Measurements from ENCODE around the gene CLCN6. TPM values are rescaled to one million over a fixed set of nuclear protein-coding genes. Genes with fewer than 3 reads are reported as not detected.

The CLCN6 gene
- total and polyA plus RNA-seq, 10 of the 15 experiments (the other 5 are each of a cell fraction or from before 2014, with no cell fraction given): 2.2 to 20.9 (median 10.2) TPM

- Histone ChIP-seq H3K9ac (ENCODE audit: control insufficient read depth, insufficient read depth, low read length) (no peak overlapping the region), H3K4me3 (no peak overlapping the region), H3K4me2 (ENCODE audit: control insufficient read depth, insufficient read depth) (no peak overlapping the region), H3K79me2 (ENCODE audit: control insufficient read depth, insufficient read depth, low read length) (no peaks in the 10 kb centered on the region), H3K36me3 (ENCODE audit: control insufficient read depth in 2 of 2, insufficient read depth in 2 of 2, low read length in 1 of 2) (peaks cover 0 to 3% of the 10 kb centered on the region in 2 experiments; a peak in 2 of 4 replicates), H3K27ac (ENCODE audit: control insufficient read depth, insufficient read depth) (no peak overlapping the region), H3K9me3 (replicated peaks; ENCODE audit: control insufficient read depth, insufficient read depth, low read length) (no peaks in the 10 kb centered on the region), H3K27me3 (replicated peaks in 1 of 2; ENCODE audit: control insufficient read depth in 2 of 2, insufficient read depth in 2 of 2, low read length in 1 of 2) (no peaks in the 10 kb centered on the region), H2AFZ (ENCODE audit: control insufficient read depth, low read depth, low read length) (no peak overlapping the region), H3K4me1 (ENCODE audit: control insufficient read depth, insufficient read depth, low read length) (no peaks in the 10 kb centered on the region; the same call in 1 of the 2 replicates), H4K20me1 (ENCODE audit: control insufficient read depth, insufficient read depth) (no peaks in the 10 kb centered on the region)
- CTCF ChIA-PET: no interaction called here
- POLR2A ChIA-PET: interaction anchor here (0.6 kb wide), 1 partner anchor 59 kb away, joined by 3 read pairs; no protein-coding TSS in a partner anchor
- SMC1A ChIA-PET (ENCODE audit: uncharacterized antibody, unreplicated experiment): no interaction called here
- BruUV-seq (replicated peaks): no TSS peak
- no peak for TF ChIP-seq CHD2 (IDR thresholded peaks at IDR 0.05; ENCODE audit: borderline replicate concordance, low read depth, low read length)
- TF ChIP-seq EGR1 (IDR thresholded peaks at IDR 0.05; ENCODE audit: borderline replicate concordance in 1 of 2, low read depth in 2 of 2, low read length in 2 of 2): no peak
- no peak for TF ChIP-seq STAT1 (conservative IDR thresholded peaks at IDR 0.05)
- TF ChIP-seq SUPT20H (IDR thresholded peaks at IDR 0.05; ENCODE audit: borderline replicate concordance, control insufficient read depth, low read depth, low read length): no peak
- TF ChIP-seq ATF7 (IDR thresholded peaks at IDR 0.05; ENCODE audit: low read depth): no peak
- no peak for TF ChIP-seq MTA3 (IDR thresholded peaks at IDR 0.05; ENCODE audit: borderline replicate concordance, low read length)
- no peak for TF ChIP-seq HDGF (IDR thresholded peaks at IDR 0.05)
- no peak for TF ChIP-seq BACH1 (IDR thresholded peaks at IDR 0.05; ENCODE audit: borderline replicate concordance)
- TF ChIP-seq SMARCA5 (IDR thresholded peaks at IDR 0.05): no peak
- TF ChIP-seq USF2 (IDR thresholded peaks at IDR 0.05; ENCODE audit: borderline replicate concordance, low read depth, low read length): no peak
- TF ChIP-seq CREM (IDR thresholded peaks at IDR 0.05; ENCODE audit: low read depth): no peak
- TF ChIP-seq CBX3 (IDR thresholded peaks at IDR 0.05; ENCODE audit: borderline replicate concordance, low read depth): no peak
- no peak for TF ChIP-seq MLLT1 (IDR thresholded peaks at IDR 0.05)
- no peak for TF ChIP-seq RAD21 (IDR thresholded peaks at IDR 0.05; ENCODE audit: insufficient read depth, low read depth, low read length)
- TF ChIP-seq POLR2A (IDR thresholded peaks at IDR 0.05; ENCODE audit: low read depth, low read length): no peak
- TF ChIP-seq SREBF1 (IDR thresholded peaks at IDR 0.05; ENCODE audit: low read length): no peak
- TF ChIP-seq YY1 (IDR thresholded peaks at IDR 0.05; ENCODE audit: low read depth, low read length): no peak
- no peak for TF ChIP-seq RUNX3 (IDR thresholded peaks at IDR 0.05; ENCODE audit: low read length)
- DNase-seq (ENCODE audit: low read depth, low spot score) (no peak), ATAC-seq (no peak), FAIRE-seq (no peak)
- 94% methylated on average over 15 of the region's 15 CpGs for WGBS (ENCODE audit: insufficient coverage, insufficient replicate concordance, low lambda C conversion rate, missing lambda C conversion rate)
- in situ Hi-C loops (cut with MboI) (no loop called here), intact Hi-C loops (cut with micrococcal nuclease; ENCODE audit: unreplicated experiment) (no loop called here)
- RAD21 ChIA-PET (ENCODE audit: unreplicated experiment): no interaction called here
Observed at GRCh38 chr1:11793819-11794218, 12.2 kb upstream of the CLCN6 start.
